Fibroblast of the aortic adventitia (primary cell): ENCODE measurements around the gene RBL1. TPM values are rescaled to one million over a fixed set of nuclear protein-coding genes. Genes with fewer than 3 reads are reported as not detected.
"Not testable (repeated sequence)": the region's sequence is repeated elsewhere in the genome, so short reads cannot be mapped to it uniquely, and the experiment has no call there.

ENCODE experiments used
- DNase-seq: peaks from one replicate; pipeline ENCODE4 v3.0.0-alpha.2; 2010; ENCODE audit warnings: low read depth
- H3K4me3 ChIP-seq: 2 replicates; pipeline ENCODE4 v1.5.1; 2011; ENCODE audit warnings: low read depth, mild to moderate bottlenecking, control low read depth, low read length, moderate library complexity
- CTCF ChIP-seq: IDR thresholded peaks from 2 replicates; pipeline ENCODE4 v1.5.1; 2011; ENCODE audit warnings: mild to moderate bottlenecking, low read length, control low read depth, inconsistent platforms; ENCODE audit not compliant: insufficient read depth
- total RNA-seq: library from RNA; depleted of rRNA; stranded (reverse); fragments of >200 nt; gene quantifications from 2 replicates; pipeline ENCODE4 v1.2.3, GENCODE V29; 2012; ENCODE audit warnings: low replicate concordance

RBL1 gene
- total RNA-seq, 1 donor = 31.9 TPM

GRCh38 chr20:37053230-37053950 lies 42.4 kb downstream of the RBL1 start:
- no peak for DNase-seq
- TF ChIP-seq CTCF = no peak
- H3K4me3 ChIP-seq = no peak overlapping the region

DNA sequence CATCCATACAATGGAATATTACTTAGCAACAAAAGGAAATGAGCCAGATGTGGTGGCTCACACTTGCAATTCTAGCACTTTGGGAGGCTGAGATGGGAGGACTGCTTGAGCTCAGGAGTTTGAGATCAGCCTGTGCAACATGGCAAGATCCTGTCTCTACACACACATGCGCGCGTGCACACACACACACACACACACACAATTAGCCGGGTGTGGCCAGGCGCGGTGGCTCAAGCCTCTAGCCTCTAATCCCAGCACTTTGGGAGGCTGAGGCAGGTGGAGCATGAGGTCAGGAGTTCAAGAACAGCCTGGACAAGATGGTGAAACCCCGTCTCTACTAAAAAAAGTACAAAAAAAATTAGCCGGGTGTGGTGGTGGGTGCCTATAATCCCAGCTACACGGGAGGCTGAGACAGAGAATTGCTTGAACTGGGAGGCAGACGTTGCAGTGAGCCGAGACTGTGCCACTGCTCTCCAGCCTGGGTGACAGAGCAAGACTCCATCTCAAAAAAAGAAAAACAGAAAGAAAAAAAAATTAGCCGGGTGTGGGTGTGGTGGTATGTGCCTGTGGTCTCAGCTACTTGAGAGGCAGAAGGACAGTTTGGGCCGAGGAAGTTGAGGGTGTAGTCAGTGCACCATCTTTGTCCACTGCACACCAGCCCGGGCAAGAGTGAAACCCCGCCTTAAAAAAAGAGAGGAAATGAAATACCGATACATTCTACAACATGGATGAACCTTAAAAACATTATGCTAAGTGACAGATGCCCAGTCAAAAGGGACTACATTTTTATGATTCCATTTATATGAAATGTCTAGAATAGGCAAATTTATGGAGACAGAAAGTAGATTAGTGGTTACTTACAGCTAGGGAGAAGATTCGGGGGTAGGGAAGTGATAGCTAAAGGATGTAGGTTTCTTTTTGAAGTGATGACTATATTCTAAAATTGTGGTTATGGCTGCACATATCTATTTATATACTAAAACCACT lies 52.5 kb downstream of the RBL1 start:
- H3K4me3 ChIP-seq = no peak overlapping the region
- no peak for TF ChIP-seq CTCF
- no peak for DNase-seq

DNA sequence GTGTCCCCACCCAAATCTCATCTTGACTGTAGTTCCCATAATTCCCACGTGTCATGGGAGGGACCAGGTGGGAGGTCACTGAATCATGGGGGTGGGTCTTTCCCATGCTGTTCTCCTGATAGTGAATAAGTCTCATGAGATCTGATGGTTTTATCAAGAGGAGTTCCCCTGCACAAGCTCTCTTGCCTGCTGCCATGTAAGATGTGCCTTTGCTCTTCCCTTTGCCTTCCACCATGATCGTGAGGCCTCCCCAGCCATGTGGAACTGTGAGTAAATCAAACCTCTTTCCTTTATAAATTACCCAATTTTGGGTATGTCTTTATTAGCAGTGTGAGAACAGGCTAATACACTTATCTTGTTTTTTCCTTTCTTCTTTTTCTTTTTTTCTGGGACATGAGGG lies 56.4 kb downstream of the RBL1 start:
- H3K4me3 ChIP-seq, DNase-seq: not testable (repeated sequence)

- no peak for DNase-seq
- H3K4me3 ChIP-seq = no peak overlapping the region
- no peak for TF ChIP-seq CTCF
Observed at GRCh38 chr20:37032077-37032476, 63.7 kb downstream of the RBL1 start.

DNA sequence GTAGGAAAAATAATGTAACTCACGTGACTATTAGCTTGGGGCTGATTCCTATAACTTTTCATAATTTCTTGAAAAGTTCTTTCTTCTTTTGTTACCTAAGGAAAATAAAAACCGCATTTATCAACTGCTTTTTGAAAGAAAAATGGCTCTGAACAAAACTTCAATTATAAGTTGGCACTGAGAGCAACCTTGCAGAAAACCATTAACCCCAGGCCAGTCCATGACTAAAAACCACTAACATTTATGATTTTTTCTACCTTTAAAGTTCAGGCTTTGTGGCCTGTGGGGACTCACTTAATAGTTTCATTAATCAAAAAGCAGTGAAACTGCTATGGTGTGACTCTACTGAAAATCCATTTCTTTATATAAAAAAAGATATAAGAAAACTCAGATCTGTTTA lies 75.2 kb downstream of the RBL1 start:
- H3K4me3 ChIP-seq = no peak overlapping the region
- DNase-seq = no peak
- TF ChIP-seq CTCF = no peak

GRCh38 chr20:37012631-37013030 lies 83.2 kb downstream of the RBL1 start:
- not testable (repeated sequence) for DNase-seq, H3K4me3 ChIP-seq

GRCh38 chr20:37011858-37012257 lies 83.9 kb downstream of the RBL1 start:
- not testable (repeated sequence) for H3K4me3 ChIP-seq, DNase-seq

- no peak for TF ChIP-seq CTCF
- no peak for DNase-seq
- H3K4me3 ChIP-seq = no peak overlapping the region
Observed at GRCh38 chr20:37011147-37011546, 84.7 kb downstream of the RBL1 start.
